ENCODE data around the gene PDCD1. TPM values are rescaled to one million over a fixed set of nuclear protein-coding genes. Genes with fewer than 3 reads are reported as not detected.

PDCD1 gene
- total and polyA plus RNA-seq, 2 donors (not counting 1 experiment from before 2014, with no cell fraction given), result not detected

DNA sequence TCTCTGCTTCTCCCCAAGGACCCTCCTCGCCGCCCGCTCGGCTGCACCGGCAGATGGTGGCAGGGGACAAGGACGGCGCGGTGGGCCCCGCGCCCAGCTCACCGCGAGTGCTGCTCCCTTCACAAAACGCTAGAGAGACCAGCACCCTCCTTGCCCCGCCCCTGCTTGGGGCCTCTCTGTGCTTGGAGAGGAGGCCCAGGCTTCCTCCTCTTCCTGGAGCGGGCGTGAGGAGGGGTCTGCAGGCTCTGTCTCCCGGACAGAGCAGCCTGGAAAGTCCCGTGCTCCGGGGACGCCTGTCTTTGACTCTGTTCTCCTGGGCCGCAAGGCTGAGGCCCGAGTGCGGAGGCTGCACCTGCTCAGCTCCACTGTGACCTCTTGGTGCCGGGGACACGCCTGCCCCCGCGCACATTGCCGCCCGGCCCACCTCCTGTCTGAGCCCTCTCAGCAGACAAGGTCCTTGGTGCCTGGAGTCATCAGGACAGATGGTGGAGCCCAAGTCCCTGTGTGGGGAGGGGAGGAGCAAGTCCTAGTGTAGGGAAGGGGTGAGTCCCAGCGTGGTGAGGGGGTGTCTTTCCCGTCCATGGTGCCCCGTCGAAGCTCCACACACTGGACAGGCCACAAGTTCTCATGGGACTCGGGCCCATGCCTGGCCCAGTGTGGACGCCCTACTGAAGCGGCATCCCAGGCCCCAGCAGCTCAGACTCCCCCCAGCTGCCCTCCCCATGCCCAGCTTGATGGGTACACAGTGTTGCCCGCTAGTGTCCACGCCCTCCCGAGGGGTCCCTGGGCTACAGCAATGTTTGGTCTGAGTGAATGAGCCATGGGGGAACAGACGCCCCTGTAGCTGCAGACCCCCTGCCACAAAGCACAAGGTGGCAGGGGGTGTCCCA lies 44.7 kb upstream of the PDCD1 start:
- H3K4me1 ChIP-seq (ENCODE audit: control insufficient read depth, extremely low read depth, insufficient read depth, low read length), result no peaks in the 10 kb centered on the region
- H3K79me2 ChIP-seq (ENCODE audit: control insufficient read depth, insufficient read depth, low read length), result no peaks in the 10 kb centered on the region
- peaks cover 3% of the 10 kb centered on the region for H3K27me3 ChIP-seq (ENCODE audit: control insufficient read depth, insufficient read depth, low read length)
- no peak for DNase-seq (ENCODE audit: low read depth in 2 of 2)
- H3K27ac ChIP-seq (ENCODE audit: insufficient read depth, low read length), result no peak overlapping the region
- no peak overlapping the region for H3K9ac ChIP-seq (ENCODE audit: insufficient read depth, low read length)
- no peak for TF ChIP-seq EZH2 (IDR thresholded peaks at IDR 0.05; ENCODE audit: low read length, missing control alignments)
- TF ChIP-seq, protein P1, sequence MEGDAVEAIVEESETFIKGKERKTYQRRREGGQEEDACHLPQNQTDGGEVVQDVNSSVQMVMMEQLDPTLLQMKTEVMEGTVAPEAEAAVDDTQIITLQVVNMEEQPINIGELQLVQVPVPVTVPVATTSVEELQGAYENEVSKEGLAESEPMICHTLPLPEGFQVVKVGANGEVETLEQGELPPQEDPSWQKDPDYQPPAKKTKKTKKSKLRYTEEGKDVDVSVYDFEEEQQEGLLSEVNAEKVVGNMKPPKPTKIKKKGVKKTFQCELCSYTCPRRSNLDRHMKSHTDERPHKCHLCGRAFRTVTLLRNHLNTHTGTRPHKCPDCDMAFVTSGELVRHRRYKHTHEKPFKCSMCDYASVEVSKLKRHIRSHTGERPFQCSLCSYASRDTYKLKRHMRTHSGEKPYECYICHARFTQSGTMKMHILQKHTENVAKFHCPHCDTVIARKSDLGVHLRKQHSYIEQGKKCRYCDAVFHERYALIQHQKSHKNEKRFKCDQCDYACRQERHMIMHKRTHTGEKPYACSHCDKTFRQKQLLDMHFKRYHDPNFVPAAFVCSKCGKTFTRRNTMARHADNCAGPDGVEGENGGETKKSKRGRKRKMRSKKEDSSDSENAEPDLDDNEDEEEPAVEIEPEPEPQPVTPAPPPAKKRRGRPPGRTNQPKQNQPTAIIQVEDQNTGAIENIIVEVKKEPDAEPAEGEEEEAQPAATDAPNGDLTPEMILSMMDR (conservative IDR thresholded peaks at IDR 0.05 in 1 of 2, IDR thresholded peaks at IDR 0.05 in 1 of 2; ENCODE audit: low read depth in 1 of 2, low read length in 2 of 2), result no peak
- H2AFZ ChIP-seq (ENCODE audit: low read length), result no peak overlapping the region
- H3K36me3 ChIP-seq (ENCODE audit: control insufficient read depth, insufficient read depth, low read length), result no peaks in the 10 kb centered on the region
- H3K4me3 ChIP-seq (replicated peaks in 1 of 4; ENCODE audit: control extremely low read depth in 1 of 4, insufficient read depth in 1 of 4, low read depth in 3 of 4, low read length in 4 of 4), result no peak overlapping the region
- no peaks in the 10 kb centered on the region for H3K9me3 ChIP-seq (ENCODE audit: control insufficient read depth, insufficient read depth, low read depth, low read length)
- no peak overlapping the region for H3K4me2 ChIP-seq (ENCODE audit: extremely low read depth, insufficient read depth, low read length)
- no peaks in the 10 kb centered on the region for H4K20me1 ChIP-seq (ENCODE audit: control insufficient read depth, extremely low read depth, insufficient read depth, low read length)

DNA sequence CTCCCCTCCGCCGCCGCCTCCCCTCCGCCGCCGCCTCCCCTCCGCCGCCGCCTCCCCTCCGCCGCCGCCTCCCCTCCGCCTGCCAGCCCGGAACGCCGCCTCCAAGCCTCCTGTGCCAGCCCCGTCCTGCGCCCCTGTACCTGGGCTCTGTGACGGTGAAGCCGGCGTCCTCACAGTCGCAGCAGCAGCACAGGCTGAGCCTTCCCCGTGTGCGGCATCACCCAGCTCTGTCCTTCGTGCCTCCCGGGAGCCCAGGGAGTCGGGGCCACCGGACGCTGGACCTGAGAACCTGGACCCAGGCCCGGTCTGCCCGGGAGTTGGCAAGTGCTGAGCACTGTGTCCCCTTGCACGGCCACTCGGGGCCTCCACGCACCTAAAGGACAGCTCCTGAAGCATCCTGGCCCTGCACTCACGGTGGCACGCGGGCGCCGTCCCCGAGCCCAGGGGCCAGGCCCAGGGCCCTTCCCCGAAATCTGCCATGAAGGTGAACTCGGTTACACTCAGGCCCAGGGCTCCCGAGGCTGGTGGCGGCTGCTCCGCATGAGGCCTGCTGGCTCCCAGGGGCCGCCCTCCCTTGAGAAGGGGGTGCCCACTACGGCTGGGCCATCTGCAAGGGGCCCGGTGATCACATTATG lies 43.8 kb upstream of the PDCD1 start:
- peaks cover 3% of the 10 kb centered on the region for H3K27me3 ChIP-seq (ENCODE audit: control insufficient read depth, insufficient read depth, low read length)
- TF ChIP-seq EZH2 (IDR thresholded peaks at IDR 0.05; ENCODE audit: low read length, missing control alignments), result peak; percentile 6
- TF ChIP-seq, protein P1 (conservative IDR thresholded peaks at IDR 0.05 in 1 of 2, IDR thresholded peaks at IDR 0.05 in 1 of 2; ENCODE audit: low read depth in 1 of 2, low read length in 2 of 2), result no peak
- H3K9ac ChIP-seq (ENCODE audit: insufficient read depth, low read length), result no peak overlapping the region
- H3K9me3 ChIP-seq (ENCODE audit: control insufficient read depth, insufficient read depth, low read depth, low read length), result no peaks in the 10 kb centered on the region
- no peak for DNase-seq (ENCODE audit: low read depth in 2 of 2)
- no peak overlapping the region for H2AFZ ChIP-seq (ENCODE audit: low read length)
- no peaks in the 10 kb centered on the region for H4K20me1 ChIP-seq (ENCODE audit: control insufficient read depth, extremely low read depth, insufficient read depth, low read length)
- H3K4me1 ChIP-seq (ENCODE audit: control insufficient read depth, extremely low read depth, insufficient read depth, low read length), result no peaks in the 10 kb centered on the region
- H3K36me3 ChIP-seq (ENCODE audit: control insufficient read depth, insufficient read depth, low read length), result no peaks in the 10 kb centered on the region
- no peaks in the 10 kb centered on the region for H3K79me2 ChIP-seq (ENCODE audit: control insufficient read depth, insufficient read depth, low read length)
- no peak overlapping the region for H3K27ac ChIP-seq (ENCODE audit: insufficient read depth, low read length)
- H3K4me2 ChIP-seq (ENCODE audit: extremely low read depth, insufficient read depth, low read length), result no peak overlapping the region
- no peak overlapping the region for H3K4me3 ChIP-seq (replicated peaks in 1 of 4; ENCODE audit: control extremely low read depth in 1 of 4, insufficient read depth in 1 of 4, low read depth in 3 of 4, low read length in 4 of 4)

DNA sequence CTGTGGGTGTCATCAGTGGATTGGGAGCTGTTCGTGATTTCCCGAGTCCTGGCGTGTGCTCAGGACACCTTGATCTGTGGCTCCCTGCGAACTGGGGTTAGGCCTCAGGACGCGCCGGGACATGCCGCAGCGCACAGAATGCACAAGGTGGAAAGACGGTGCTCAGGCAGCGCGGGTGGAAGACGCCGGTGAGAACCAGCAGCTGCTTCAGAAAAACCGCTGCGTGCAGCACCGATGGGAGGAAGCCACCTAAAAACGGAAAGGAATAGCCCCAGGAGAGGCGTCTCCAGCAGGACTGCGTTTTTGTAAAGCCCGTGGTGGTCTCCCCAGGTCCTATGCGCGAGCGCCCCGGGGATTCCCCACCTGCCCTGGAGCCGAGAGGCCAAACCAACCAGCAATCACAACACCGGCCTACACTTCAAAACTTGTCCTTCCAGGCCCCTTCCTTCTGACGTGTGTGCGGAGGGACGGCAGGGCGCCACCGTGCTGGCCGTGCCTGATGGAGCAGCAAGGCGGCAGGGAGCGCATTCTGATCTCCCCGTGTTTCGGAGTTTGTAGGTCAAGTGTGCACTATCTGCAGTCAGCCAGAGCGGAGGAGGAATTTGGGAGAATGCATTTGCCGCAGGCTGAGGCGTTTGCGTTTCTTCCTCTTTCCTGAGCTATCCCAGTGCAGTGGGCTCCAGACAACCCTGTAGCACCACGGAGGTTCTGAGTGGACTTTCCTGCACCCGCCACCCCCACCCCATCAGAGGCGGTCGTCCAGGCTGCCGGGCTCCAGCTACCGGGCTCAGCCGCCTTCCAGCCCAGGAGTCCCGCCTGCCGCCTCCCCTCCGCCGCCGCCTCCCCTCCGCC lies 43.0 kb upstream of the PDCD1 start:
- no peaks in the 10 kb centered on the region for H3K36me3 ChIP-seq (ENCODE audit: control insufficient read depth, insufficient read depth, low read length)
- peak overlapping the region in 1 of 4 experiments; percentile 16 for H3K4me3 ChIP-seq (replicated peaks in 1 of 4; ENCODE audit: control extremely low read depth in 1 of 4, insufficient read depth in 1 of 4, low read depth in 3 of 4, low read length in 4 of 4)
- no peaks in the 10 kb centered on the region for H3K4me1 ChIP-seq (ENCODE audit: control insufficient read depth, extremely low read depth, insufficient read depth, low read length)
- H3K4me2 ChIP-seq (ENCODE audit: extremely low read depth, insufficient read depth, low read length), result no peak overlapping the region
- H3K9me3 ChIP-seq (ENCODE audit: control insufficient read depth, insufficient read depth, low read depth, low read length), result no peaks in the 10 kb centered on the region
- H2AFZ ChIP-seq (ENCODE audit: low read length), result no peak overlapping the region
- no peaks in the 10 kb centered on the region for H4K20me1 ChIP-seq (ENCODE audit: control insufficient read depth, extremely low read depth, insufficient read depth, low read length)
- H3K79me2 ChIP-seq (ENCODE audit: control insufficient read depth, insufficient read depth, low read length), result no peaks in the 10 kb centered on the region
- peak; percentile 9 to 20 for DNase-seq (ENCODE audit: low read depth in 2 of 2)
- peak; percentile 78 for TF ChIP-seq EZH2 (IDR thresholded peaks at IDR 0.05; ENCODE audit: low read length, missing control alignments)
- TF ChIP-seq, protein P1 (conservative IDR thresholded peaks at IDR 0.05 in 1 of 2, IDR thresholded peaks at IDR 0.05 in 1 of 2; ENCODE audit: low read depth in 1 of 2, low read length in 2 of 2), result no peak
- H3K27me3 ChIP-seq (ENCODE audit: control insufficient read depth, insufficient read depth, low read length), result peaks cover 3% of the 10 kb centered on the region
- no peak overlapping the region for H3K9ac ChIP-seq (ENCODE audit: insufficient read depth, low read length)
- no peak overlapping the region for H3K27ac ChIP-seq (ENCODE audit: insufficient read depth, low read length)
